PC-9 (cell line): ENCODE data around the gene HNRNPUL2. TPM values are rescaled to one million over a fixed set of nuclear protein-coding genes. Genes with fewer than 3 reads are reported as not detected.

ENCODE experiments used
- BruUV-seq: library from RNA; stranded (reverse); fragments of 400-500 nt; replicated peaks from 2 replicates; lab custom pipeline; 2021; lab: Mats Ljungman, UMichigan
- CTCF ChIA-PET: fragments of 300-600 bp; sonication (Branson Sonifier 250); formaldehyde crosslinking; loops from one replicate; lab custom pipeline; 2022; ENCODE audit warnings: antibody characterized with exemption; lab: Charles Lee
- POLR2A ChIA-PET: fragments of 300-600 bp; sonication (Branson Sonifier 250); formaldehyde crosslinking; loops from one replicate; lab custom pipeline; 2022; ENCODE audit warnings: antibody characterized with exemption; ENCODE audit not compliant: unreplicated experiment; lab: Charles Lee
- DNase-seq, 2 experiments: peaks; one replicate each; pipeline versions ENCODE4 v3.0.0 to v3.0.0-alpha.2; 2015 to 2022; ENCODE audit warnings: mixed read lengths in 1 of 2
- H2AFZ ChIP-seq: fragments of 200-600 bp; sonication (generic); 2 replicates; pipeline ENCODE4 v1.8.1; 2017; ENCODE audit warnings: antibody characterized with exemption
- H3F3A ChIP-seq: fragments of 200-600 bp; sonication (generic); 2 replicates; pipeline ENCODE4 v1.8.1; 2017; ENCODE audit warnings: antibody characterized with exemption, mild to moderate bottlenecking, low read depth; ENCODE audit not compliant: insufficient read depth
- H3K27ac ChIP-seq: fragments of 200-600 bp; sonication (generic); 2 replicates; pipeline ENCODE4 v1.6.1; 2016; ENCODE audit warnings: mixed run types
- H3K27me3 ChIP-seq: fragments of 200-600 bp; sonication (generic); 2 replicates; pipeline ENCODE4 v1.6.1; 2016; ENCODE audit warnings: low read depth, mixed run types; ENCODE audit not compliant: insufficient read depth
- H3K36me3 ChIP-seq: fragments of 200-600 bp; sonication (generic); 2 replicates; pipeline ENCODE4 v1.6.1; 2016; ENCODE audit warnings: low read depth, mixed run types
- H3K4me1 ChIP-seq: fragments of 200-600 bp; sonication (generic); replicated peaks from 2 replicates; pipeline ENCODE4 v1.6.1; 2016; ENCODE audit warnings: mixed run types; ENCODE audit not compliant: insufficient read depth
- H3K4me2 ChIP-seq: fragments of 200-600 bp; sonication (generic); 2 replicates; pipeline ENCODE4 v1.6.1; 2017; ENCODE audit warnings: mixed run types
- H3K4me3 ChIP-seq: fragments of 200-600 bp; sonication (generic); 2 replicates; pipeline ENCODE4 v1.6.1; 2016; ENCODE audit warnings: mixed run types
- H3K79me2 ChIP-seq: fragments of 200-600 bp; sonication (generic); 2 replicates; pipeline ENCODE4 v1.6.1; 2017; ENCODE audit warnings: low read depth, mixed run types
- H3K9me2 ChIP-seq: fragments of 200-600 bp; sonication (generic); 2 replicates; pipeline ENCODE4 v1.8.1; 2017; ENCODE audit warnings: mild to moderate bottlenecking; ENCODE audit not compliant: insufficient read depth
- H3K9me3 ChIP-seq: fragments of 200-600 bp; sonication (generic); 2 replicates; pipeline ENCODE4 v1.8.1; 2016; ENCODE audit warnings: low read depth; ENCODE audit not compliant: insufficient read depth
- H4K20me1 ChIP-seq: fragments of 200-600 bp; sonication (generic); 2 replicates; pipeline ENCODE4 v1.8.1; 2017; ENCODE audit not compliant: insufficient read depth
- CTCF ChIP-seq: fragments of 200-600 bp; sonication (generic); conservative IDR thresholded peaks from 2 replicates; pipeline ENCODE4 v1.6.1; 2017; ENCODE audit warnings: mixed run types, antibody characterized with exemption, mild to moderate bottlenecking, moderate library complexity
- EZH2 ChIP-seq: fragments of 200-600 bp; sonication (generic); IDR thresholded peaks from 2 replicates; pipeline ENCODE4 v1.8.0; 2017; ENCODE audit warnings: antibody characterized with exemption, low read depth
- intact Hi-C: fragments of 100-400 bp; cut with micrococcal nuclease; formaldehyde crosslinking; loops from one replicate; pipeline ENCODE4 v1.10.0; 2022; ENCODE audit not compliant: unreplicated experiment
- total RNA-seq: library from RNA; stranded (reverse); gene quantifications from 2 replicates; pipeline ENCODE4 v1.2.3, GENCODE V29; 2021

HNRNPUL2 gene
- total RNA-seq, 1 experiment from 2014 or later: 76.9 TPM

- ChIA-PET POLR2A (interaction anchor here (0.6 to 1.6 kb wide), 33 partner anchors 8 to 1240 kb away, joined by 3 to 50 read pairs (median 5); partner anchors contain the start of genes B3GAT3, C11orf98, CSKMT and EEF1G), CTCF (interaction anchor here (0.7 to 1.5 kb wide), 13 partner anchors 17 to 1551 kb away, joined by 3 to 9 read pairs (median 5); partner anchors contain the start of genes HNRNPUL2, LRRN4CL, MTA2 and SLC3A2)
- Histone ChIP-seq H4K20me1 (no peaks in the 10 kb centered on the region), H3K4me1 (peaks cover 17% of the 10 kb centered on the region), H3K9me3 (no peaks in the 10 kb centered on the region), H3K27me3 (no peaks in the 10 kb centered on the region), H2AFZ (peak within 1 kb of the TSS; percentile 96), H3K9me2 (no peaks in the 10 kb centered on the region), H3K4me3 (peak within 1 kb of the TSS; percentile 63), H3K36me3 (no peaks in the 10 kb centered on the region), H3K27ac (peak within 1 kb of the TSS; percentile 46), H3F3A (peaks cover 29% of the 10 kb centered on the region; the same call in 1 of the 2 replicates), H3K79me2 (peaks cover 17% of the 10 kb centered on the region), H3K4me2 (peak within 1 kb of the TSS; percentile 83)
- peak; percentile 98 for DNase-seq
- TF ChIP-seq EZH2: no peak
- TF ChIP-seq CTCF: no peak
- no TSS peak for BruUV-seq
- intact Hi-C loops: loop anchor here (2.0 kb wide), 1 partner anchor 45 kb away; no protein-coding TSS in a partner anchor
Measured at GRCh38 chr11:62753736-62754603, 26.7 kb upstream of the HNRNPUL2 start, which contains the start of gene ZBTB3. Gene ZBTB3 (minus strand): TSS chr11:62754160. CDS start chr11:62753664, 496 bp downstream.

GRCh38 chr11:62752994-62753735, 25.9 kb upstream of the HNRNPUL2 start:
- Histone ChIP-seq H4K20me1 (no peaks in the 10 kb centered on the region), H3K27ac (0 out of 2 replicates have a peak overlapping the region, but pooled peaks have one; percentile 11), H3K9me3 (no peaks in the 10 kb centered on the region), H3K36me3 (no peaks in the 10 kb centered on the region), H2AFZ (peak overlapping the region; percentile 84; the same call in 1 of the 2 replicates), H3K79me2 (peaks cover 17% of the 10 kb centered on the region), H3K9me2 (no peaks in the 10 kb centered on the region), H3K4me1 (peaks cover 17% of the 10 kb centered on the region), H3K4me2 (peak overlapping the region; percentile 83), H3F3A (peaks cover 35% of the 10 kb centered on the region), H3K27me3 (no peaks in the 10 kb centered on the region), H3K4me3 (peak overlapping the region; percentile 63)
- CTCF ChIA-PET: interaction anchor here (0.8 to 1.5 kb wide), 9 partner anchors 18 to 1551 kb away, joined by 3 to 9 read pairs (median 4); partner anchors contain the start of genes HNRNPUL2, MTA2, SLC3A2 and TAF6L
- POLR2A ChIA-PET: interaction anchor here (0.6 to 1.6 kb wide), 20 partner anchors 8 to 1239 kb away, joined by 3 to 50 read pairs (median 5); partner anchors contain the start of genes C11orf98, CSKMT, HNRNPUL2 and INTS5
- intact Hi-C loops: no loop called here
- DNase-seq: no peak
- TF ChIP-seq CTCF (no peak), EZH2 (no peak)
- TSS peak; percentile 64 for BruUV-seq
